ACC112 (cell line): Measurements from ENCODE around the gene LGALSL.

ENCODE experiments used
- H2AFZ ChIP-seq: fragments of 200-600 bp; sonication (generic); one replicate; pipeline ENCODE4 v1.6.0; 2017; ENCODE audit warnings: antibody characterized with exemption, low read length; ENCODE audit not compliant: unreplicated experiment
- H3K27ac ChIP-seq: fragments of 200-600 bp; sonication (generic); 2 replicates; pipeline ENCODE4 v1.5.1; 2014; ENCODE audit warnings: low read depth, mild to moderate bottlenecking, antibody characterized with exemption, low read length, moderate library complexity
- H3K27me3 ChIP-seq: fragments of 200-600 bp; sonication (generic); 2 replicates; pipeline ENCODE4 v1.6.1; 2014; ENCODE audit warnings: mild to moderate bottlenecking, antibody characterized with exemption, low read length, moderate library complexity, mixed read lengths; ENCODE audit not compliant: insufficient read depth
- H3K36me3 ChIP-seq: fragments of 200-600 bp; sonication (generic); 2 replicates; pipeline ENCODE4 v1.6.1; 2016; ENCODE audit warnings: mild to moderate bottlenecking, antibody characterized with exemption, low read length, moderate library complexity, mixed read lengths; ENCODE audit not compliant: insufficient read depth
- H3K4me1 ChIP-seq: fragments of 200-600 bp; sonication (generic); one replicate; pipeline ENCODE4 v1.6.1; 2016; ENCODE audit warnings: low read length, mixed read lengths; ENCODE audit not compliant: insufficient read depth, unreplicated experiment, control insufficient read depth
- H3K4me3 ChIP-seq: fragments of 200-600 bp; sonication (generic); 2 replicates; pipeline ENCODE4 v1.5.1; 2014; ENCODE audit warnings: mild to moderate bottlenecking, low read depth, low read length
- H3K79me2 ChIP-seq: fragments of 200-600 bp; sonication (generic); one replicate; pipeline ENCODE4 v1.6.0; 2016; ENCODE audit warnings: low read length; ENCODE audit not compliant: control insufficient read depth, unreplicated experiment, insufficient read depth

Gene LGALSL

DNA sequence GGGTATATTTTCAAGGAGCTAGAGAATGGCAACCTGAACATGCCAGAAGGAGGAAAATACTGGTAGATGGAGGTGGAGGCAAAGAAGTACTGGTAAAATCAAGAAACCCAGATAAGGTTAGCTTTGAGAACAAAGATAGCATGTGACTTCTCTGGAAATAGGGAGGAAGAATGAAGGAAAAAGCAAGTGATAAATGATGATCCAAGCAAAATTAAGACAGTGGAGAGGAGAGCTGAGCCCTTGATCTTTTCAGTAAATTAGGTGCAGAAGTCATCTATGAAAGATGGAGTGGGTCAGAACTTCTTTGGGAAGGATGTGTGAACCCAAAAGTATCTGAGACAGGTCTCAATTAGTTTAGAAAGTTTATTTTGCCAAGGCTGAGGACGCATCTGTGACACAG is 44.5 kb downstream of the LGALSL start:
- Histone ChIP-seq H2AFZ (no peak overlapping the region), H3K27ac (no peak overlapping the region), H3K27me3 (peaks cover 42% of the 10 kb centered on the region)

DNA sequence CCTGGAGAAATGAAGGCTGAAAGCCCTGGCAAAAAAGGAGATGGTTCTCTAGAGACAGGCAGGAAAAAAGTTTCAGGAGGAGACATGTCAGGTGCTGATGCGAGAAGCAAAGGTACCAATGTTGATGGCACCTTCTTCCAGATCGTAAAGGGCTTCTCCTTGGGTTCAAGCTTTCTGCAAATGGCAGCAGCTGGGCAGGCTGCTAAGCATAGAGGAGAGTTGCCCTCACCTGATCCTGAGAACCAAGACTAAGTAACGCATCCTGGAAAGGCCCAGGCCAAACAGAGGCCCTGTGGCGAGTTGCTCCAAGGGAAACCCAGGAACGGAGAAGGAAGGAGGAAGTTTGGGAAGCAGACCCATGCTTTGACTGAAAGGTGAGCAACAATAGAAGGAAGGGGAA is 46.6 kb downstream of the LGALSL start:
- no peaks in the 10 kb centered on the region for H3K4me1 ChIP-seq
- no peak overlapping the region for H3K4me3 ChIP-seq
- no peak overlapping the region for H2AFZ ChIP-seq
- no peaks in the 10 kb centered on the region for H3K79me2 ChIP-seq
- no peak overlapping the region for H3K27ac ChIP-seq
- H3K36me3 ChIP-seq = no peaks in the 10 kb centered on the region
- peaks cover 42% of the 10 kb centered on the region for H3K27me3 ChIP-seq

More for the DNA sequence above, 44.5 kb downstream of the LGALSL start:
- Histone ChIP-seq H3K4me3 (no peak overlapping the region), H3K4me1 (no peaks in the 10 kb centered on the region), H3K79me2 (no peaks in the 10 kb centered on the region), H3K36me3 (no peaks in the 10 kb centered on the region)

DNA sequence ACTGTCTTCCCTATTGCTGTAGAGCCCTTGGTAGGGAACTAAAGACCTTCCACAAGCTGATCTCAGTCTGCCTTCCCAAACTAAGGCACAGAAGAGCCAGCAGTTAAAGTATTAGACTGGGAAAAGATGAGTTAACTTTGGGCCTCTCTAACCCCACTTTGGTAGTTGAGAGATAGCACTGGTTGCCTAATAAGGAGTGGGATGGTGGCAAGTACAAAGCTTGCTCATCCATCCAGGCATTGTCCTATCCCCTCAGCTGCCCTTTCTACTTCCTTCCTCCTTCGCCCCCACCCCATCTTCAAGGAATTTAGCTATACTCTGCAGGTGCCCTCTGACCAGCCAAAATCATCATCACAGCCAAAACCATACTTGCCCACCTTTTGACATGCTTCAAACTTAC is 48.0 kb downstream of the LGALSL start:
- H3K4me1 ChIP-seq = no peaks in the 10 kb centered on the region
- H3K27me3 ChIP-seq = peaks cover 36% of the 10 kb centered on the region
- no peaks in the 10 kb centered on the region for H3K36me3 ChIP-seq
- H3K27ac ChIP-seq = no peak overlapping the region
- no peak overlapping the region for H2AFZ ChIP-seq
- no peak overlapping the region for H3K4me3 ChIP-seq
- no peaks in the 10 kb centered on the region for H3K79me2 ChIP-seq

DNA sequence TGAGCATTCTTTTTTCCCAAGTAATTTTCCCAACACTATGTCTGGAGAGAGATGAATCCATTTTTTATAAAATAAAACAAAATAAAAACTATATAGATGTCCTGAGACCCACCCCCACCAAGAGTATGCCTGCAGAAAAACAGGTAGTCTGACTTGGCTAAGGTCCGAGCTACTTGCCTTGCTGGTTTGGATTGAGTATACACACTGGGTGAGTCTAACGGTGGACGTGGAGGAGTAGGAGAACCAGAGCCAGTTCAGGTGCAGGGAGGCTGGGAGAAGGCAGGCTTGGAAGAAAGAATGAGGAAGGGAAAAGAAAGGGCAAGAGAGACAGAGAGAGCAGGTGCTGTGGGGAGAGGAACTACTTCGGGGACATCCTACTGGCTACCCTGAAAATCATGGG is 48.9 kb downstream of the LGALSL start:
- no peak overlapping the region for H3K4me3 ChIP-seq
- H3K27ac ChIP-seq = no peak overlapping the region
- H3K36me3 ChIP-seq = no peaks in the 10 kb centered on the region
- no peak overlapping the region for H2AFZ ChIP-seq
- H3K27me3 ChIP-seq = peaks cover 32% of the 10 kb centered on the region
- H3K79me2 ChIP-seq = no peaks in the 10 kb centered on the region
- H3K4me1 ChIP-seq = no peaks in the 10 kb centered on the region

DNA sequence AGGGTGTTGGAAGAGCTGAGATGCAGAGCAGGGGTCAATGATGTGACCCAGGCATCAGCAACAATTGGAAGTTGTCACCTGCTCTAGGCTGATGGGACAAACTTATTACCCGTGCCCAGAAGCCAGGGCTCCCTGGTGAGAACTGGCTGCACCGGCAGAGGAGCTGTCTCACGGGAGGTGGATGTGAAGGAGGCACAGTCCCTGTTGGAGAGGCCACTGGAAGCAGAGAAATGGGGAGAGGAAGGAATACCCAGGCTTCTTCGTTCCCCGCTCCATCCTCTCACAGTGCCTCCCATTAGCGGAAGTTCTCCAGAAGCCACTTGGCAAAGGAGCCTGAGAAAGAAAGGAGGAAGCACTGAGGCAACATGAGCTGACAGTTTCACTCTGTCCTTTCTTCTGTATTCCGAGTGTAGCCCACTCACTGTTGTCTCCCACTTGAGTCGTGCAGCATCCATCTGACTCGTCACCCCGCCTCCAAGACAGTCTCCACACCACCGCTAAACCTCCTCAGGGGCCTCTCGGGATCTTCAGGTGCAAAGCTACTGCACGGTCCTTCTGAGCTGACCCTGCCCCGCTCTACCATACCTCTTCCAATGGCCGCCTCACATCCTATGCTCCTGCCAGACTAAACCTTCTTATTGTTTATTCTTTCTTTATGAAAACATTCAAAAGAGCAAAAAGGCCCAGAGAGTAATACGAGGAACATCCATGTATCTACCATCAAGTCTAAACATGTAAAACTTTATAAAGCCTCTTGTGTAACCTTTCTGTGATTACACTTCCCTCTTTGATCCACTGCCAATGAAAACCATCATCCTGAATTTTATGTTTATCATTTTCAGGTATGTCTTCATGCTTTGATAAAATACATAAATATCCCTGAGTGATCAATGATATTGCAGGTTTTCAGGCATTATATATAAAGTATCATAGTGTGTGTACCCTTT is 51.1 kb downstream of the LGALSL start:
- Histone ChIP-seq H3K4me1 (no peaks in the 10 kb centered on the region), H3K79me2 (no peaks in the 10 kb centered on the region), H2AFZ (no peak overlapping the region), H3K27ac (no peak overlapping the region), H3K4me3 (no peak overlapping the region), H3K27me3 (peaks cover 31% of the 10 kb centered on the region), H3K36me3 (no peaks in the 10 kb centered on the region)

DNA sequence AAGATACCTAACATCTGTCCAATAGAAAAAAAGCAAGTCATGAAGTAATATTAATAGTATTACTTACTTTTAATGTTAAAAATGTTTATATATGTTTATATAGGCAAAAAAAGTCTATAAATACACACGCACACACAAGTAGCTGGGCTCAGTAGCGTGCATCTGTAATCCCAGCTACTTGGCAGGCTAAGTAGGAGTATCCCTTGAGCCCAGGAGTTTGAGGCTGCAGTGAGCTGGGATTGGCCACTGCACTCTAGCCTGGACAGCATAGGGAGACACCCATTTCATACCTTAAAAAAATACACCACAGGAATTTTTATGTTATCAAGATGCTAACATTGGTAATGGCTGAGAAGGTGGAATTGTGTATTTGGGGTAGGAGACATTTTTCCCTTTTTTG is 52.7 kb downstream of the LGALSL start:
- H3K36me3 ChIP-seq = no peaks in the 10 kb centered on the region
- no peak overlapping the region for H2AFZ ChIP-seq
- H3K27me3 ChIP-seq = peaks cover 21% of the 10 kb centered on the region
- no peaks in the 10 kb centered on the region for H3K4me1 ChIP-seq
- no peaks in the 10 kb centered on the region for H3K79me2 ChIP-seq
- no peak overlapping the region for H3K4me3 ChIP-seq
- no peak overlapping the region for H3K27ac ChIP-seq
